ENCODE data around the gene HK1.

HK1 gene

DNA sequence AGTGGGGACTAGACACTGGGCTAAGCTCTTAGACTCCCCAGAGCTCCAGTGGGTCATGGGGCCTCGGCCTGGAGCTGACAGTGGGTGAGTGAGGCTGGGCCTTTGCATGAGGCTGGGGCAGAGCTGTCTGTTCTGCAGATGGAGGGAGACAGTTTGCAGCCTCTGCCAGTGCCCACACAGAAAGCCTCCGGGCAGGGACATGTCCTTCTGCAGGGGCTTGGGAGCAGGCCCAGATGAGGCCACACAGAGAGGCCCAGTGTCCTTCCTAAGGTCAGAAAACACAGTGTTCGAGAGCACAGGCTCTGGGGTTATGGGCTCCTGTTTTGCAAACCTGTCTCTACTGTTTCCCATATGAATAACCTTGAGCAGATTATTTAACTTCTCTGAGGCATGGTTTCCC is 25.1 kb upstream of the HK1 start:
- TF ChIP-seq, protein P1, sequence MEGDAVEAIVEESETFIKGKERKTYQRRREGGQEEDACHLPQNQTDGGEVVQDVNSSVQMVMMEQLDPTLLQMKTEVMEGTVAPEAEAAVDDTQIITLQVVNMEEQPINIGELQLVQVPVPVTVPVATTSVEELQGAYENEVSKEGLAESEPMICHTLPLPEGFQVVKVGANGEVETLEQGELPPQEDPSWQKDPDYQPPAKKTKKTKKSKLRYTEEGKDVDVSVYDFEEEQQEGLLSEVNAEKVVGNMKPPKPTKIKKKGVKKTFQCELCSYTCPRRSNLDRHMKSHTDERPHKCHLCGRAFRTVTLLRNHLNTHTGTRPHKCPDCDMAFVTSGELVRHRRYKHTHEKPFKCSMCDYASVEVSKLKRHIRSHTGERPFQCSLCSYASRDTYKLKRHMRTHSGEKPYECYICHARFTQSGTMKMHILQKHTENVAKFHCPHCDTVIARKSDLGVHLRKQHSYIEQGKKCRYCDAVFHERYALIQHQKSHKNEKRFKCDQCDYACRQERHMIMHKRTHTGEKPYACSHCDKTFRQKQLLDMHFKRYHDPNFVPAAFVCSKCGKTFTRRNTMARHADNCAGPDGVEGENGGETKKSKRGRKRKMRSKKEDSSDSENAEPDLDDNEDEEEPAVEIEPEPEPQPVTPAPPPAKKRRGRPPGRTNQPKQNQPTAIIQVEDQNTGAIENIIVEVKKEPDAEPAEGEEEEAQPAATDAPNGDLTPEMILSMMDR (IDR thresholded peaks at IDR 0.05) = no peak
- no peaks in the 10 kb centered on the region for H3K9me3 ChIP-seq (ENCODE audit: control insufficient read depth, low read length)
- H3K4me2 ChIP-seq (ENCODE audit: low read length) = no peak overlapping the region
- H3K27ac ChIP-seq = no peak overlapping the region
- H3K27me3 ChIP-seq (ENCODE audit: control insufficient read depth, insufficient read depth, low read length) = no peaks in the 10 kb centered on the region
- H3K36me3 ChIP-seq (ENCODE audit: control insufficient read depth, insufficient read depth, low read length) = no peaks in the 10 kb centered on the region
- H3K79me2 ChIP-seq = no peaks in the 10 kb centered on the region
- H2AFZ ChIP-seq = no peak overlapping the region
- H3K4me1 ChIP-seq = no peaks in the 10 kb centered on the region
- H3K9ac ChIP-seq = no peak overlapping the region
- H3K4me3 ChIP-seq (ENCODE audit: low read depth, low read length) = no peak overlapping the region

DNA sequence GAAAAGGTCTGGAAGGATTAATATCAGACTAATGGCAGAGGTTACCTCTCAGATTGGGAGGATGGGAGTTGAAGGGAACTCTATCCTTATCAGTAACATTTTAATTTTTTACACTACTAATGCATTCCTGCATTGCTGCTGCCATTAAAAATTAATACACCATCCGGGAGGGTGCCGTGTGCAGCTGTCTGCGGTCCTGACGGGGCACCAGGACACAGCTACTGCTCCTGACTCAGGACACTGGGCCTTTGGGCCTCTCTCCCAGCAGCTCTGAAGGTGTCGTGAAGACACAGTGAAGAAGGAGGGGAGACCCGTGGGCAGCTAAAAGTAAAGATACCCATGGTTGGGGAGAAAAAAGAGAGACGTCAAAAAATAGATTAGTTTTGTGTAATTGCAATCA is 23.4 kb upstream of the HK1 start:
- no peak overlapping the region for H2AFZ ChIP-seq
- H3K36me3 ChIP-seq (ENCODE audit: control insufficient read depth, insufficient read depth, low read length) = no peaks in the 10 kb centered on the region
- TF ChIP-seq, protein P1 (IDR thresholded peaks at IDR 0.05) = no peak

DNA sequence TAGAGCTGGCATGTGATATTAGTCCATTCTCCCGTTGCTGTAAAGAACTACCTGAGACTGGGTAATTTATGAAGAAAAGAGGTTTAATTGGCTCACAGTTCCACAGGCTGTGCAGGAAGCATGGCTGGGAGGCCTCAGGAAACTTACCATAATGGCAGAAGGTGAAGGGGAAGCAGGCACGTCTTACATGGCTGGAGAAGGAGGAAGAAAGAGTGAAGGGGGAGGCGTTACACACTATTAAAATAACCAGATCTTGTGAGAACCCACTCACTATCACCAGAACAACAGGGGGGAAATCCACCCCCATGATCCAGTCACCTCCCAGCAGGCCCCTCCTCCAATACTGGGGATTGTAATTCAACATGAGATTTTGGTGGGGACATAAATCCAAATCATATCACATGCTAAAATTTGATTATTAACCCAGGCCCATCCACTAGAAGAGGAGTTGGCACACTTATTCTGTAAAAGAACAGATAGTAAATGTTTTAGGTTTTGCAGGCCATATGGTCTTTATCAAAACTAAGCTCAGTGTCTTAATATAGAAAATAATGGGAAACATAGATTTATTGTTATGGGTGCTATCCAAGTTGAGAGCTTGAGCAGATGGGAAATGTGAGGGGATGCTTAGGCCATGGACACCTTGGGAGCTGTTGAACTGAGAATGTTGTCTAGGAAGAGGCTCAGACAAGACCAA is 18.6 kb upstream of the HK1 start:
- H3K79me2 ChIP-seq = no peaks in the 10 kb centered on the region

More for the DNA sequence above, 23.4 kb upstream of the HK1 start:
- H3K27ac ChIP-seq = no peak overlapping the region
- H3K4me1 ChIP-seq = no peaks in the 10 kb centered on the region
- H3K79me2 ChIP-seq = no peaks in the 10 kb centered on the region
- H3K4me3 ChIP-seq (ENCODE audit: low read depth, low read length) = no peak overlapping the region
- H3K27me3 ChIP-seq (ENCODE audit: control insufficient read depth, insufficient read depth, low read length) = no peaks in the 10 kb centered on the region
- no peak overlapping the region for H3K4me2 ChIP-seq (ENCODE audit: low read length)
- no peaks in the 10 kb centered on the region for H3K9me3 ChIP-seq (ENCODE audit: control insufficient read depth, low read length)
- H3K9ac ChIP-seq = no peak overlapping the region

DNA sequence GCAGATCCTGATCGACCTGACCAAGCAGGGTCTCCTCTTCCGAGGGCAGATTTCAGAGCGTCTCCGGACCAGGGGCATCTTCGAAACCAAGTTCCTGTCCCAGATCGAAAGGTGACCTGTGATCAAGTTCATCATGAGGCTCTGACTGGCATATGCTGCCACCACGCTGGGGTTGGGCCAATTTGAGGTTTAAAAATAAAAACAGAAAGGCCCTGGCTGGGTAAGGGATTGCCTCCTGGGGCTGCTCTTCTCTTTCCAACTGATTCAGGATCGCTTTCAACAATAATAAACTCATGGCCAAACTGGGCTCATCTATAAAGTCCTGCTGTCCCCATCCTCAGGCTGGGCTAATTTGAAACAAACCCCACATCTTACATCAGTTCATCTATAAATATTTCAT is 17.1 kb upstream of the HK1 start:
- TF ChIP-seq, protein P1 (IDR thresholded peaks at IDR 0.05) = no peak
- H3K79me2 ChIP-seq = no peaks in the 10 kb centered on the region
- H3K27me3 ChIP-seq (ENCODE audit: control insufficient read depth, insufficient read depth, low read length) = no peaks in the 10 kb centered on the region
- no peaks in the 10 kb centered on the region for H3K36me3 ChIP-seq (ENCODE audit: control insufficient read depth, insufficient read depth, low read length)
- H3K4me1 ChIP-seq = no peaks in the 10 kb centered on the region
- H2AFZ ChIP-seq = no peak overlapping the region
- H3K27ac ChIP-seq = no peak overlapping the region
- H3K4me3 ChIP-seq (ENCODE audit: low read depth, low read length) = no peak overlapping the region
- H3K4me2 ChIP-seq (ENCODE audit: low read length) = no peak overlapping the region
- H3K9me3 ChIP-seq (ENCODE audit: control insufficient read depth, low read length) = no peaks in the 10 kb centered on the region
- H3K9ac ChIP-seq = no peak overlapping the region

More for the DNA sequence above, 18.6 kb upstream of the HK1 start:
- Histone ChIP-seq H2AFZ (no peak overlapping the region), H3K36me3 (ENCODE audit: control insufficient read depth, insufficient read depth, low read length) (no peaks in the 10 kb centered on the region), H3K4me1 (no peaks in the 10 kb centered on the region), H3K4me2 (ENCODE audit: low read length) (no peak overlapping the region), H3K9me3 (ENCODE audit: control insufficient read depth, low read length) (no peaks in the 10 kb centered on the region), H3K4me3 (ENCODE audit: low read depth, low read length) (no peak overlapping the region), H3K9ac (no peak overlapping the region), H3K27ac (no peak overlapping the region), H3K27me3 (ENCODE audit: control insufficient read depth, insufficient read depth, low read length) (no peaks in the 10 kb centered on the region)
- TF ChIP-seq, protein P1 (IDR thresholded peaks at IDR 0.05) = no peak

DNA sequence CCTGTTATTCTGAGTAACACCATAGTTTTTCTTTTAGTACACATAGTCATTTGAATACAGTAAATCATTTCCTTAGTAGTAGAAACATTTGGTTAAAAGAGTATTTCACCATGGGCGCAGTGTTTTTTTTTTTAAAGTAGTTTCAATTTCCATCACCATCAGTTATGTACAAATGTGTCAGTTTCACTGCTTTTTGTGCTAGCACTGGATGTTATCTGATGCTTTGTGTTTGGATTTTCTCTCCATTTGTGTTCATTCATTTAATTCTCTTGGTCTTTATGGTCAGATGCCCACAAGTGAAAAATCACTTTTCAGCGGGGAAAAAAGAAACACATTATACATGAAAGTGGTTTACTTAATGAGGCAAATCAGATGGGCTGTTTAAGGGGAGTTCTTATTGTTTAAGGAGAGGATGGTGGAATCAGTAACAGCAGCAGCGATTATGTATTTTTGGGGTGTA is 16.0 kb upstream of the HK1 start:
- Histone ChIP-seq H2AFZ (no peak overlapping the region), H3K9me3 (ENCODE audit: control insufficient read depth, low read length) (no peaks in the 10 kb centered on the region), H3K27me3 (ENCODE audit: control insufficient read depth, insufficient read depth, low read length) (no peaks in the 10 kb centered on the region), H3K4me3 (ENCODE audit: low read depth, low read length) (no peak overlapping the region), H3K9ac (no peak overlapping the region), H3K4me2 (ENCODE audit: low read length) (no peak overlapping the region), H3K36me3 (ENCODE audit: control insufficient read depth, insufficient read depth, low read length) (no peaks in the 10 kb centered on the region), H3K27ac (no peak overlapping the region), H3K4me1 (no peaks in the 10 kb centered on the region), H3K79me2 (no peaks in the 10 kb centered on the region)
- TF ChIP-seq, protein P1 (IDR thresholded peaks at IDR 0.05) = no peak

Data from parathyroid adenoma (tissue), 2 donors.